HG02884 (cell line): ENCODE results near the gene LMO1.

Experiments used
- ATAC-seq: cut with Tn5 transposase; IDR thresholded peaks from one replicate; pipeline ENCODE4 v1.9.1; 2021; ENCODE audit warnings: mild to moderate bottlenecking, moderate library complexity; ENCODE audit not compliant: unreplicated experiment

LMO1 gene

DNA sequence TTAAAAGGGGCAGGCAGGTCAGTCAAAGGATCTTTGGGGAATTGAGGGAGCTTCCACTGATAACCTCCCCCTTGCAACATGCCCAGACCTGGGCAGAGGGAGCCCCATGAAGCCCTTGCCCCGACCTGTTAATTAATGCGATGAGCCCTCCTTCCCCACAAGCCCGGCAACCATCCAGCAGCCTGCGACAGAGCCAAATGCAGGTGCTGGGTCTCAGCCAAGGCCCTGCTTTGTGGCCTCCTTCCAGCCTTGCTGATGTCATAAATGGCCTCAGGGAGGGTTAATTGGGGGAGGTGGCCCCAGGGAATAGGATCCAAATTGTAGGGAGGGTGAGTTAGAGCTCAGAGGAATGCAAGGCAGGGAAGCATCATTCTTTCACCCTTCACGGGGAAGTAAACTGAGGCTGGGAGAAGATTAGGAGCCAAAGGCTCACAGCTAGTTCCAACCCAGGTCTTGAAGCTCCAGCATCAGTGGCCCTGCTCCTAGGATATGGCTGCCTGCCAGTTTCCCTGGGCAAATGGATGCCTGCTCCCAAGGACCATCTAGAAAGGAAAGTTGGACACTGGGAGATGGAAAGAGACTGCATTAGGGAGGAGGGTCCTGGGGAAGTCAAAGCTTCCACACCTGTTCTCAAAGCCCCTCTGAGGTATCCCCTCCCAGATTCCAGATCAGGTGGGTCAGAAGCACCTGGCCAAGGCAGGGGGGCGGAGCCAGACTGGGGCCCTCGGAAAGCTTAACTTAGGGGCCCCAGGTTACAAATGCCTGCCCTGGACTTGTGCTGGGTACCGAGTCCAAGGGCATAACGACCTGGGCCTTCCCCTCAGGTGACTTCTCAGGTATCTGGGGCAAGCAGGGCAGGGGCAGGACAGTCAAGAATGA, 34.1 kb downstream of the LMO1 start:
- no peak for ATAC-seq

DNA sequence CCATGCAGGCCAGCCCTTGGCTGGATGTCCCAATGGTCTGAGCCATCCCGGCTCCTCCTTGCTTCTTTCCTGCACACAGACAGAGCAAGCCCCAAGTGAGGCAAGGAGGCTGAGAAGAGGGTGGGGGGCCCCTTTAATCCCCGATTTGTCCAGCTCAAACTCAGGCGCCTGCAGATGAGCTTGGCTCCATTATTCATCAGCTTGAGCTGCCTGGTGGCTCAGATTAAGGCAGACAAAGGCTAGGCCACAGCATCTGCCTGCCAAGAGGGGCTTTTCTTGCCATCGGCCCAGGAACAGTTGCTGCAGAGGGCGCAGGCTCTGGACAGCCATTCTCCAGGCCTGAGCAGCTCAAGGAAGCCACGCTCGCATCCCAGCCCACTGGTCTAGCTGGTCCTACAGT, 35.4 kb downstream of the LMO1 start:
- no peak for ATAC-seq

DNA sequence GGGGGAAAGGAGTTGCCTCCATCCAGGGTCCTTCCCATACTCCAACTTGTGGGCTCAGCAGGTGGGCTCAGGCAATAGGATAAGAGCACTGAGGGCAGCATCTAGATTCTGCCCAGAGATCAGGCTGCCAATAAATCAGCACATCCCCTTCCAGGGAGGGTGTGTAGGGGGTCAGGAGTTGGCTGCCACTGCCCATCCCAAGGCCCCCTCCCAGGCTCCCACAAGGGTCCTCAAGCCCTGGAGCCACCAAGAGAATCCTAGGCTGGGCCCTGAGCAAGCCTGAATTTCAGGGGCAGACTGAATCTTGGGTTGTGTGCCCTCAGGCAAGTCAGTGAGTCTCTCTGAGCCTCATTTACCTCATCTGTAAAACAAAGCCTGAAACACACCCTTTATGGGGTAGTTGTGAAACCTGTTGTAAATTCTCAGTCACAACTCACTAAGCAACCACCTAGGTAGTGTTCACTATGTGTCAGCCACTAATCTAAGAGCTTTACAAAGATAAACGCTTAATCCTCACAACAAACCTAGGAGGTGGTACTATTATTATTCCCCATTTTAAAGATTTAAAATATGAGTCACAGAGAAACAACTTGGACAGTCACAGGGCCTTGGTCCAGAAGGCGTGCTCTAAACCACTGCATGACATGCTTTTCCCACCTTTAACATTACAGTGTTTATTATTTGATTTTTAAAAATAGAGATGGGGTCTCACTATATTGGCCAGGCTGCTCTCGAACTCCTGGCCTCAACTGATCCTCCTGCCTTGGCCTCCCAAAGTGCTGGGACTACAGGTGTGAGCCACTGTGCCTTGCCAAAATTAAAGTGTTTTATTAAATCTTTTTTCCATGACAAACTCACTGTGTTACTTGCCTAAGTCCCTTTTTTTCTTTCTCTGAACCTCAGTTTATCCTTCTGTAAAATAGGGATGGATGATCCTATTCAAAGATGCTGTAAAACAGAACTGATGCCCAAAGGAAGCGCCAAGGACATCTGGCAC, 36.2 kb downstream of the LMO1 start:
- no peak for ATAC-seq

DNA sequence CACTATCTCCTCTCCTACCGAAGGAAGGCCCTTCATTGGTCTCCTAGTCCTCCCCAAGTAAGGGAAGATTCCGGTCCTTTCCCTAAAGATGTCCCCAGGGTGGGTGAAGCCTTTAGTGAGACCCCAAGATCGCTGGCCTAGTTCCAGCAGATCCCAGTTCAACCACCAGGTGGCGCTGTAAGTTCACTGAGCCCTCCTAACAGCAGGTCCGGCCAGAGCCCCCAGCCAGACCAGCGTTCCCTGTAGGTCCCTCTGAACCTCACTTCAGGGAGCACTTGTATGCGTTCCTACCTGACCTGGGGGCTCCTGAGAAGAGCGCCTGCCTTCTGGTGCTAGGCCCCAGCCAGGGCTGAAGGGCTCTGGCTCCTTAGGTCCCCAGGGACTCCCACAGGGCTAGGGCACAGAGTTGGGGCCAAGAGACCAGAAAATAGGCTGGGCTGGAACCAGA, 38.1 kb downstream of the LMO1 start:
- ATAC-seq = no peak

DNA sequence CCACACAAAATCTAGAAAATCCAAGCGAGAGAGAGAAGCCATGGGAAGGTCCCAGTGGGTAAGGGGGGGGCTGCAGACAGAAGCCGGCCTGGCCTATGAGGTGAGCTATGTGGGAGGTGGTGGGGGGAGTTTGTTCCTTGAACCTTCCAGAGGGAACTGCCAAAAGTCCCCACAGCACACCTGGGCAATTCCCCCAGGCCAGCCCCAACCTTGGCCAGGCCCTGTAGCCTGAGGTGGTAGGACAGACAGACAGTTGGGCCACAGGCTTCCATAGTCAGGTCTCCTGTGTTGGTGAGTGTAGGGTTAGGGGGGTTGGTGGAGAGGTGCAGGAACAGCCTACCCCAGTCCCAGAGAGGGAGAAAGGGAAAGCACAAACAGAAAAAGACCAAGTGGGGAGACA, 39.0 kb downstream of the LMO1 start:
- no peak for ATAC-seq

DNA sequence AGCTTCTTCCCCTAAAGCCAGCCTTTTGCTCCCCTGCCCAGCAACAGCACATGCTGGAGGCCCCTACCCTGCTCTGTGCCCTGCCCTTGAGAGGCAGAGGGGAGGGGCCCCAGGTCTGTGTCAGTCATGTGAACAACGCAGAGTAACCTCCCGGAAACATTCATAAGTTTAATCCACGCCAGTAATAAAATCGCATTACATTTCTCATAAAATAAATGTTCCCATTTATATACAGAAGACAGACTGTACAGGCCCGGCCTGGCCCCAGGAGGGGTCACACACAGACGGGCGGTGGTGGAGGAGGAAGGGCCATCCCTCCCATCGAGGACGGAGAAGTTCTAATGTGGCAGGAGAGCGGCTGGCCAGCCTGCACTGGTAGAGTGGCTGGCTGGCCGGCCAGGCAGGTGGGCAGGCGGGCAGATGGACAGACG, 39.5 kb downstream of the LMO1 start:
- no peak for ATAC-seq

DNA sequence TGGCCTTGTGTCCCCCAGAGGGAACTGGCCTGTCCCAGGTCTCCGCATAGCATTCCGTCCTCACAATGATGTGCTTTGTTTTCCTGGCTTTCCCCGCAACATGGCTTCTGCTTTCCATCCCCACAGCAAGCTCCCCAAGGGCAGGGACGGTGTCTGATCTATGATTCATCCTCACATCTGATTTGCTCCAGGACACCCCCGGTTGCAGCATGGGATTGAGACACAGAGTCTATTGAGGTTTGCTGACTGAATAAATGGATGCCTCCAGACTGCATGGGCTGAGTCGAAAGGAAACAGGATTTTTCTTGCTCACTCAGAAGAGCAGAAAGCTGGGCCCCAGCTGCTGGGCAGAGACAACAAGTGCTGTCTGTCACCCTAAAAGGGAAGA, 40.2 kb downstream of the LMO1 start:
- ATAC-seq = no peak

DNA sequence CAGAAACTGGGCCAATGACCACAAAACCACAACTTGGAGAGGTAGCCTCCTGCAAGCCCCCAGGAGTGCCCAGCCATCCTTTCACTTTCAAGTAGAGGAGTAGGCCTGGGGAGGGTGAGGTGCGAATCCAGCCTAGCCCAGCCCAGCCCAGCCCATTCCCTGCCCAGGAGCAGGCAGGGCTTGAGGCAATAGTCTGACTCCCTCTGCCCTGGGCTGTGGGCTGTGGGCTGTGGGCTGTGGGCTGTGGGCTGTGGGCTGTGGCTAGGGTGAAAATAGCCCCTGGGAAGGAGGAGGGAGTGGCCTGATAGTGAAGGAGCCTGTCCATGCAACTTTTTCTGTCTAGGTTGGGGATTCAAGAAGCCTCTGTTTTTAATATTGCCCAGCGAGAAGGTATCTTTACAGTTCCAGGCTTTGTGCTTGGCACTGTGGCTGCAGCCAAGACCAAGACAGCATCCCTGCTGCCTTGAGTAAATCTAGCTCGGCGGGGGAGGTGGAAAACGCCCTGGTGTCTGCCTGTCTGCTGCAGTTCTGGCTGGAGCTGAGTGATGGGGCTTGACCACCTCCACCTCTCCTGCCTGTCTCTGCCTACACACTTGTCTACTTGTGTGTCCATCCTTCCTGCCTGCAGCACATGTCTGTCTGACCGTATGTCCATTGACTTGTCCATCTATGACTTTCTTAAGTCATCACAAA, 40.7 kb downstream of the LMO1 start:
- no peak for ATAC-seq

DNA sequence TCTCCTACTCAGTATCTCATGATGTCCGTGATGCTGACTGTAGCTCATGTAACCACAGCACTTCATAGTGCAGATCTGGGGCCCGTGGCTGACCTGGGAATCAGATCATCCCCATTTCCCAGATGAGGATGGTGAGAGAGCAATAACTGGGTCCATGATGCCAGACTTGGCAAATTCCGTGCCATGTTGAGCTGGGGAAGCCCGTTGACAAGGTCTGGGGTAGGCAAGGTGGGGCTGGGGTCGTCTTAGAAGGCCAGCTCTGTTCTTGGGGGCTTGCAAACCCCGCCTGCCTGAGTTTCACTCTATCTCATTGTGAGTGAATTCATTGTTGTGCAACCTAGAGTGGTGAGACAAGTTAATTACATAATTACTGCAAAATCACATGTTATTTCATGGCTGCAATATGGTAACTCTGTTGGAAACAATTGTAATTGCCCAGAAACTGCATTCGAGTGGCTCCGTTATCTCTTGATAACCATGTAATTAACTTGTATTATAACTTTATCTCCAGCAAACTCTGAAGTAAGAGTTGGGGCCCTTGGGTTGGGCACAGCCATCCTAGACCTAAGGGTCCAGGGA, 41.7 kb downstream of the LMO1 start:
- no peak for ATAC-seq

DNA sequence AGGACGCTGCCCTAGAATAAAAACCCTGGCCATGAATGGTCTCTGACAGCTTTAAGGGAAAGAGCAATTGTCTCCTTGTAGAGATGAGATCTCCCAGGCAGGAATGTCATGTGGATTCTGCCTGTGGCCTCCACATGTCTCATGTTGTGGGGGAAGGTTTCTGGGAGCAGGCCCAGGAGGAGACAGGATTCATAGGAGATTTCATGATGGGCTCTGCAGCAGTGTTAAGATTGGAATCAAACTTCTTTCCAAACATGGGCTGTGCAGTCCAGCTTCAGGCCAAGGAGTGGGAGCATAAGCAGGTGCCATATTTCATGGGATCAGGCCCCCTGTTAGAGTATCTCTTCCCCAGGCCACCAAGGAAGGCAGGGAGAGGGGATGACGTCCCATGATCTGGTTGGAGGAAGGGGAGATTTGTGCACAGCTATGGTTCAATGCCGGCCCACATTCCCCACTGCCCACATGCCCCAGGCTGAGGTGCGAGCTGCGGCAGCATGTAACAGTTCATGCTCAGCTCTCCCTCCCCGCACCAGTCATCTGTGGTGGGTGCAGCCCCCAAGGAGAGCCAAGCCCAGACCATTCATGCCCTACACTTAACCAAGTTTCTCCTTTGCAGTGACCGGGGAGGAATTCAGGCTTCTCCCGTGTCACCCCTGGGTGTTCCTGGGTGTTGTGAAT, 42.5 kb downstream of the LMO1 start:
- no peak for ATAC-seq

DNA sequence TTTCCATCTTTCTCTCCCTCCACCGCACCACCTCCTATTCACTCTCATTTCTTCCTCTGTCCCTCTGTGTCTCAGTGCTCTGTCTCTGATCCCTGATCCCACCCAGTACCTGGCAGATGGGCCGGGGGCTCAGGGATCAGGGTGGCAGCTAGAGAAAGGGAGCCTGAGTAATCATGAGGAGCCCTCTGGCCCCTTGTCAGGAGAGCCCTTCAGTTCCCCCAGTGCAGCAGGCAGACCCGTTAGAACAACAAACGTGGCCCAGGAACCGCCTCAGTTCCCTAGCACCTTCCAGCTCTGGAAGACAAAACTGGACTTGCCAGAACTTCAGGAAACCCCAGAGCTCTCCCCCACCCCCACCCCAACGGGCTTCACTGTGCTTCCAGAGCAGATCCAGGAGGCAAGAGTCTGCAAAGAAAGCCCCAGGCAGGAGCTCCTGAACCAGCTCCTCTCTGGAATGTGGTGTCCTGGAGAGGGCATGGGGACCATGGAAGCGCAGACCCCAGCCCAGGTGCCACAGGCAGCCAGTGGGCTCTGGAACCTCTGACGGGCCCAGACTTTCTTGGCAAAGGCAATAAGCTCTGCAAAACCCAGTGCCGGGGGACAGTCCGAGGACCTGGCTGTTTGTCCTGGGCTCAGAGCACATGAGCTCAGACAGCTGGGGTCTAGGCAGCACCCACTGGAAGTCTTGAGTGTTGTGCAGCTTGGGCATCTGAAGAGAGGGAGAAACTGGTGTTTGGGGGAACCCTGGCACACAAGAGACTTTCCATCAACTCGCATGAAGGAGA, 43.2 kb downstream of the LMO1 start:
- no peak for ATAC-seq

DNA sequence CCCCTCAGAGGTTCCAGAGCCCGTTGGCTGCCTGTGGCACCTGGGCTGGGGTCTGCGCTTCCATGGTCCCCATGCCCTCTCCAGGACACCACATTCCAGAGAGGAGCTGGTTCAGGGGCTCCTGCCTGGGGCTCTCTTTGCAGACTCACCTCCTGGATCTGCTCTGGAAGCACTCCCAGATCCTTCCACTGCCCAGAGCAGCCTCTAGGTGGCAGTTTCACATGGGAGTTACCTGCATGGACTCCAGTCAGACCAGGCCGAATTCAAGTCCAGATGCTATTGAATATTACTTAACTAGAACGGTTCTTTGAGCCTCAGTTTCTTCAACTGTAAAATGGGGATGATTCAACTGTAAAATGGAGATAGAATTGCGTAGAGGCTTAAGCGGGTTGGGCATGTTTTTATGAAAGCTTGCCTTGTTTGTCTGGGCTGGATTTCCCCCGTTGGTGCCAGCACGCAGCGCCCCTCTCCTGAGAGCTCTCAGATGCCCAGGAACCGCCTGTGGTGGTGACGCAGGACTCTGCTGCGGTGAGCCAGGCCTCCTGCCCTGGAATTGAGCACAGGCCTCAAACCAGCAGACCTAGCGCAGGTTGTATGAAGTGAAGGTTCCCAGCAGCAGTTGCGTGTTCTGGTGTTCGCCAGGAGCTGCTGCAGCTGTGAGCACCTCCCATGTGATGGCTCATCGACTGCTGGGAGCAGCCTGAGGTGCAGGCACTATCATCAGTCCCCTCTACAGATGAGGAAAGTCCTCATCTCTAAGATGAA, 44.2 kb downstream of the LMO1 start:
- ATAC-seq = no peak

DNA sequence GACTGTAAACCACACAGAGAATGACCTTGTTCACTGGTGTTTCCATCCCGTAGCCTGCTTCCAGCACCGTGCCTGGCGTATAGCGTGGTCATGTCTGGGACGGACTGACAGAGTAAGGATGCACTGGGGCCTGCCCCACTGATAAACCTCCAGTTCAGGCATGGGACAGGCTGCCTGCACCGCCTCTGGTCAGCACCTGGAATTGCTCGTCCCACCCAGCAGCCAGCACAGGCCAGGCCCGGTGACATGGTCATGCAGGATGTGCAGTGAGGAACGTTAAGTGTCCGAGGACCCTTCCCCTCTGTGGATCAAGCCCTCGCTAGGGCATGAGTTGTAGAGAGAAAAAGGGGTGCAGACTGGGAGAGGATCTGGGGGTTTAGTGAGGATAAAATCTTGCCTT, 44.8 kb downstream of the LMO1 start:
- ATAC-seq = no peak

DNA sequence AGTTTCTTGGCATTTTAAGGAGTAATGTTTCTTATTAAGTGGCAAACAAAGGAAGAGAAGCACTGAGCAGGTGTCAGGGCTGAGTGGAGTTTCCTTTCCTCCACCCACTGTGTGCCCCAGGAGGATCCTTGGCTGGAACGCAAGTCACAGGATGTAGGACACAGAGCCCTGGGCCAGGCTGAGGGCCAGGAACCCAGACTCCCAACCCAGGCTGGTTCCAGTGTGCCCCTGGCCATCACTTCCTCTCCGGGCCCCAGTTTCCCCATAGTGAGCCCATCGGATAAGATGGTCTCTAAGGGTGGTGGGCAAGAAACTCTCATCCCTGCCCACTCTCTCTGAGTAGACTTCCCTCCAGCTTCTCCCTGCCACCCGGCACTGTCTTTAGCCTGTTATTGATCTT, 45.3 kb downstream of the LMO1 start:
- ATAC-seq = no peak

DNA sequence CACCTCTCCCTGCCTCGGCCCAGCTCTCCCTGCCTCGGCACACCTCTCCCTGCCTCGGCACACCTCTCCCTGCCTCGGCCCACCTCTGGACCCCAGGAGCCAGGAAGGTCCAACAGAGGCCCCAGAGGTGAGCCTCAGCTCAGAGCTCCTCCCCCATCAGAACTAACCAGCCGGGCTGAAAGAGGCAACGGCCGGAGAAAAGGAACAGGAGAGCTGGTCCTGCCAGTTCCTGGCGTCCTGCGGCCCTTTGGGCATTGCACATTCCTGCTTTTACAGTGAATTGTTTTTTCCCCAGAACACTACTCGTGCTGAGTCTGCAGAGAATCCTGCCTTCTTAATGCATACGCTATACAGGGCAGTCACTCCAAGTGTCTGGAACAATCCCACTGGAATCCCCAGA, 45.8 kb downstream of the LMO1 start:
- no peak for ATAC-seq

DNA sequence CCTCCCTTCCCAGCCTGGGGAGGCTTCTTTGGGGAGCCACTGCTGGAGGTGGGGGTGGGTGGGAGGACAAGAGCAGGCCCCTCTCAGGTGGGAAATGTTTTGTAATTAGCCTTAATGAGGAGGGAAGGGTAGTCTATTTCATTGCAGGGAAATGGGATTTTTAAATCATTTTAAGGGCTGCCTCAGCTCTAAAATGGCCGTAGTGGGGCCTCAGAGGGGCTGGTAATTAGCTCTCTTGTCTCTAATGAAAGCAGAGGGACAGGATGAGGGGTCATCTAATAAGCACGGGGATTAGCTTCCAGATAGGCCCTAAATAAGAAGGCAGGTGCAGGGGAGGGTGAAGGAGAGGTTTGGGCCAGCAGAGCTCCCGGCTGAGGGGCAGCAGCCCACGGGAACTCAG, 46.5 kb downstream of the LMO1 start:
- no peak for ATAC-seq

DNA sequence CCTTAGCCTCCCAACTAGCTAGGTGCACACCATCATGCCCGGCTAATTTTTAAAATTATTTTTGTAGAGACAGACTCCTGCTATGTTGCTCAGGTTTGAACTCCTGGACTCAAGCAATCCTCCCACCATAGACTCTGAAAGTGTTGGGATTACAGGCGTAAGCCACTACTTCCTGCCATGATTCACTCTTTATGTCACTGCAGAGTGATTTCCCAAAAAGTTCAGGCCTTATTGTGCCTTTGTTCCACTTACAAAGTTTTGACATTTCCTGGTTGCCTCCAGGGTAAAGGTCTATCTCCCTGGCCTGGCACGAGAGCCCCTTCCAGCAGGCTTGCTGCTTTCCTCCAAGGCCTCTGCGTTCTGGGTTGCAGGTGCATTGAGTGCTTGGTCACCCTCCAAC, 50.3 kb downstream of the LMO1 start:
- ATAC-seq = no peak

DNA sequence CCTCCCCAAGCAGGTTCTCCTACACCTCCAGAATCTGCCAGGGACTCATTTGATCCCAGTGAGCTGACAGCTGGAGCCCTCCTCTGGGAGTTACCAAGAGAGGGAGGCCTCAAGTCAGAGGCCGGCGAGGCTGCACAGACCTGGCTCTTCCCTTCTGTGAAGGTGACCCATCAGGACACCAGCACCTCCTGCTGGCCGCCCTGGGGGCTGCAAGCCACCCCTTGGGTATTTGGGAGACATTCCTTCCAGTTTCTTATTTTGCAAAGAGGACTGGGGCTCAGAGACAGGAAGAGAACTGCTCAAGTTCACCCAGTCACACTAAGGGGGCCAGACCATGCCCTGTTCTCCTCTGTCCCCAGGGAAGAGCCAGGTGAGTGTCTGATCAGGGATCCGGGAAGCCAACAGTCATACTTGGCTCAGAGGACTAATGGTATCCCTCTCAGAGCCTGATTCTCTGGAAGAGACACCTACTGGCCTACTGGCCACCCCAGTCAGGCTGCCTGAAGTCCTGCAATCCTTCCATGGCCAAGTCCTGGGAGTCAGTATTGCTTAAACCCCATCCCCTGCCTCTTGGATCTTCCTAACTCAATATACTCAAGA, 54.4 kb downstream of the LMO1 start:
- ATAC-seq = no peak
